ENCODE results near the gene SLC66A2. TPM values are rescaled to one million over a fixed set of nuclear protein-coding genes. Genes with fewer than 3 reads are reported as not detected.

Gene SLC66A2
- total RNA-seq, 1 donor from 2014 or later: 65.5 TPM

GRCh38 chr18:79949697-79950487 is 1.6 kb downstream of the SLC66A2 start:
- DNase-seq: peak; percentile 45

GRCh38 chr18:79948719-79949411 is 2.6 kb downstream of the SLC66A2 start:
- no peak for DNase-seq

GRCh38 chr18:79947881-79948610 is 3.4 kb downstream of the SLC66A2 start:
- no peak for DNase-seq

GRCh38 chr18:79947054-79947755 is 4.2 kb downstream of the SLC66A2 start:
- DNase-seq: no peak

- no peak for DNase-seq
These were observed 6.1 kb downstream of the SLC66A2 start for GRCh38 chr18:79945118-79946042.

GRCh38 chr18:79944746-79945117 is 6.7 kb downstream of the SLC66A2 start:
- DNase-seq: no peak

- DNase-seq: no peak
These were observed 7.2 kb downstream of the SLC66A2 start for GRCh38 chr18:79944126-79944731.

- DNase-seq: no peak
These were observed 7.8 kb downstream of the SLC66A2 start for GRCh38 chr18:79943608-79944125.

- DNase-seq: no peak
These were observed 8.5 kb downstream of the SLC66A2 start for GRCh38 chr18:79942786-79943607.

- no peak for DNase-seq
These were observed 9.2 kb downstream of the SLC66A2 start for GRCh38 chr18:79942211-79942610.

GRCh38 chr18:79941473-79942119 is 9.9 kb downstream of the SLC66A2 start:
- DNase-seq: no peak

GRCh38 chr18:79940814-79941472 is 10.5 kb downstream of the SLC66A2 start:
- DNase-seq: no peak

- no peak for DNase-seq
These were observed 11.2 kb downstream of the SLC66A2 start for GRCh38 chr18:79940126-79940813.

- DNase-seq: no peak
These were observed 12.4 kb downstream of the SLC66A2 start for GRCh38 chr18:79939096-79939495.

GRCh38 chr18:79938196-79938595 is 13.3 kb downstream of the SLC66A2 start:
- DNase-seq: no peak

GRCh38 chr18:79937103-79937860 is 14.2 kb downstream of the SLC66A2 start:
- no peak for DNase-seq

- no peak for DNase-seq
These were observed 14.8 kb downstream of the SLC66A2 start for GRCh38 chr18:79936641-79937040.

GRCh38 chr18:79935925-79936324 is 15.5 kb downstream of the SLC66A2 start:
- no peak for DNase-seq

Data from dermis blood vessel endothelial cell (primary cell).